SK-N-SH treated with all-trans-retinoic acid at 6 μM for 48 hours (cell line): ENCODE data around the gene ORAI1.

Experiments
- ARNTL ChIP-seq: fragments of 450-650 bp; formaldehyde crosslinking; IDR thresholded peaks from 2 replicates; pipeline ENCODE4 v1.5.0; 2020; ENCODE audit warnings: low read depth, mild to moderate bottlenecking, moderate library complexity, borderline replicate concordance
- BACH2 ChIP-seq: fragments of 250-450 bp; sonication (Bioruptor Pico); IDR thresholded peaks from 2 replicates; pipeline ENCODE4 v1.9.0; 2021; ENCODE audit warnings: mild to moderate bottlenecking, borderline replicate concordance
- CREB5 ChIP-seq: fragments of 250-450 bp; sonication (Bioruptor Pico); IDR thresholded peaks from 2 replicates; pipeline ENCODE4 v1.5.1; 2020; ENCODE audit warnings: low read depth, mild to moderate bottlenecking, moderate library complexity
- ESRRG ChIP-seq: fragments of 250-450 bp; sonication (Bioruptor Pico); IDR thresholded peaks from 2 replicates; pipeline ENCODE4 v1.6.1; 2021; ENCODE audit warnings: mild to moderate bottlenecking
- TSHZ2 ChIP-seq: fragments of 250-450 bp; sonication (Bioruptor Pico); IDR thresholded peaks from 2 replicates; pipeline ENCODE4 v1.5.0; 2020; ENCODE audit warnings: mild to moderate bottlenecking, moderate library complexity
- ZFP3 ChIP-seq: fragments of 250-450 bp; sonication (Bioruptor Pico); IDR thresholded peaks from 2 replicates; pipeline ENCODE4 v1.5.0; 2020; ENCODE audit warnings: mild to moderate bottlenecking, moderate library complexity
- ZNF70 ChIP-seq: fragments of 450-650 bp; formaldehyde crosslinking; IDR thresholded peaks from 2 replicates; pipeline ENCODE4 v1.5.0; 2020; ENCODE audit warnings: mild to moderate bottlenecking, moderate library complexity

- no peak for TF ChIP-seq ZFP3 (CRISPR knock-in tag)
- no peak for TF ChIP-seq CREB5 (CRISPR knock-in tag)
- TF ChIP-seq ESRRG (CRISPR knock-in tag): no peak
- TF ChIP-seq BACH2 (CRISPR knock-in tag): no peak
- no peak for TF ChIP-seq ARNTL (CRISPR knock-in tag)
- no peak for TF ChIP-seq ZNF70 (CRISPR knock-in tag)
- no peak for TF ChIP-seq TSHZ2 (CRISPR knock-in tag)
Observed at GRCh38 chr12:121648458-121649028, 22.2 kb downstream of the ORAI1 start.
